SW480 (cell line): Measurements from ENCODE around the gene PCGF6.
"Not testable (repeated sequence)": the region's sequence is repeated elsewhere in the genome, so short reads cannot be mapped to it uniquely, and the experiment has no call there.

ENCODE experiments used
- DNase-seq: peaks from one replicate; pipeline ENCODE4 v3.0.0-alpha.2; 2016; ENCODE audit warnings: low spot score

The PCGF6 gene

GRCh38 chr10:103316087-103316486 lies 34.9 kb downstream of the PCGF6 start:
- DNase-seq: no peak

- DNase-seq: no peak
Observed at GRCh38 chr10:103310197-103310596, 40.7 kb downstream of the PCGF6 start.

- DNase-seq: no peak
Observed at GRCh38 chr10:103307594-103307993, 43.3 kb downstream of the PCGF6 start.

GRCh38 chr10:103295374-103296015 lies 55.4 kb downstream of the PCGF6 start:
- peak; percentile 13 for DNase-seq

- DNase-seq: no peak
Observed at GRCh38 chr10:103291588-103291987, 59.4 kb downstream of the PCGF6 start.

- no peak for DNase-seq
Observed at GRCh38 chr10:103287992-103288391, 62.9 kb downstream of the PCGF6 start.

GRCh38 chr10:103284170-103284569 lies 66.8 kb downstream of the PCGF6 start:
- DNase-seq: no peak

- no peak for DNase-seq
Observed at GRCh38 chr10:103282961-103283360, 68.0 kb downstream of the PCGF6 start.

- DNase-seq: no peak
Observed at GRCh38 chr10:103281753-103282152, 69.2 kb downstream of the PCGF6 start.

GRCh38 chr10:103280506-103280905 lies 70.4 kb downstream of the PCGF6 start:
- DNase-seq: no peak

GRCh38 chr10:103280031-103280430 lies 70.9 kb downstream of the PCGF6 start:
- DNase-seq: no peak

- no peak for DNase-seq
Observed at GRCh38 chr10:103278862-103279298, 72.1 kb downstream of the PCGF6 start.

- no peak for DNase-seq
Observed at GRCh38 chr10:103278537-103278823, 72.5 kb downstream of the PCGF6 start.

- no peak for DNase-seq
Observed at GRCh38 chr10:103277713-103278536, 73.0 kb downstream of the PCGF6 start.

- DNase-seq: no peak
Observed at GRCh38 chr10:103276896-103277712, 73.8 kb downstream of the PCGF6 start, which contains the start of gene INA. Gene INA, plus strand, starts transcription at chr10:103277138. Its CDS starts 74 bp downstream, at chr10:103277212.

GRCh38 chr10:103276251-103276895 lies 74.6 kb downstream of the PCGF6 start:
- DNase-seq: no peak

GRCh38 chr10:103273041-103273441 lies 77.9 kb downstream of the PCGF6 start:
- peak; percentile 73 for DNase-seq

GRCh38 chr10:103265717-103266329 lies 85.1 kb downstream of the PCGF6 start:
- peak; percentile 17 for DNase-seq

GRCh38 chr10:103262229-103262628 lies 88.7 kb downstream of the PCGF6 start:
- no peak for DNase-seq

GRCh38 chr10:103259989-103260388 lies 91.0 kb downstream of the PCGF6 start:
- DNase-seq: no peak

GRCh38 chr10:103258928-103259327 lies 92.0 kb downstream of the PCGF6 start:
- DNase-seq: not testable (repeated sequence)

GRCh38 chr10:103257812-103258211 lies 93.1 kb downstream of the PCGF6 start:
- DNase-seq: no peak
